MG63 (cell line): Measurements from ENCODE around the gene PDZRN4. TPM values are rescaled to one million over a fixed set of nuclear protein-coding genes. Genes with fewer than 3 reads are reported as not detected.

Experiments used
- DNase-seq: peaks from one replicate; pipeline ENCODE4 v3.0.0-alpha.2; 2020
- H3K27me3 ChIP-seq: fragments of 250-450 bp; sonication (Bioruptor Pico); 2 replicates; pipeline ENCODE4 v1.5.1; 2020; ENCODE audit warnings: mild to moderate bottlenecking, moderate library complexity
- H3K36me3 ChIP-seq: fragments of 250-450 bp; sonication (Bioruptor Pico); 2 replicates; pipeline ENCODE4 v1.5.1; 2020; ENCODE audit warnings: mild to moderate bottlenecking, moderate library complexity
- H3K4me3 ChIP-seq: fragments of 250-450 bp; sonication (Bioruptor Pico); 2 replicates; pipeline ENCODE4 v1.5.1; 2020; ENCODE audit warnings: mild to moderate bottlenecking, moderate library complexity
- H3K9me3 ChIP-seq: fragments of 250-450 bp; sonication (Bioruptor Pico); 2 replicates; pipeline ENCODE4 v1.5.1; 2020; ENCODE audit warnings: mild to moderate bottlenecking, moderate library complexity
- total RNA-seq: library from RNA; depleted of rRNA; stranded (reverse); fragments of >200 nt; shearing (Covaris generic); gene quantifications from 2 replicates; pipeline ENCODE4 v1.2.3, GENCODE V29; 2014; ENCODE audit warnings: low replicate concordance

Gene PDZRN4
- total RNA-seq, 1 experiment from 2014 or later: not detected

- Histone ChIP-seq H3K27me3 (no peaks in the 10 kb centered on the region), H3K36me3 (no peaks in the 10 kb centered on the region), H3K4me3 (no peak overlapping the region), H3K9me3 (no peaks in the 10 kb centered on the region)
- DNase-seq: no peak
These were observed 17.1 kb downstream of the PDZRN4 start for GRCh38 chr12:41205070-41205709.

GRCh38 chr12:41206298-41206697, 18.2 kb downstream of the PDZRN4 start:
- H3K9me3 ChIP-seq: no peaks in the 10 kb centered on the region
- H3K4me3 ChIP-seq: no peak overlapping the region
- H3K27me3 ChIP-seq: no peaks in the 10 kb centered on the region
- no peaks in the 10 kb centered on the region for H3K36me3 ChIP-seq
- DNase-seq: no peak

- no peaks in the 10 kb centered on the region; the same call in 1 of the 2 replicates for H3K27me3 ChIP-seq
- no peaks in the 10 kb centered on the region for H3K9me3 ChIP-seq
- DNase-seq: no peak
- H3K36me3 ChIP-seq: no peaks in the 10 kb centered on the region
- no peak overlapping the region for H3K4me3 ChIP-seq
These were observed 23.3 kb downstream of the PDZRN4 start for GRCh38 chr12:41211448-41211847.

- DNase-seq: no peak
- Histone ChIP-seq H3K4me3 (no peak overlapping the region), H3K9me3 (no peaks in the 10 kb centered on the region), H3K36me3 (no peaks in the 10 kb centered on the region), H3K27me3 (no peaks in the 10 kb centered on the region; the same call in 1 of the 2 replicates)
These were observed 24.5 kb downstream of the PDZRN4 start for GRCh38 chr12:41212625-41213024.

GRCh38 chr12:41213107-41213506, 25.0 kb downstream of the PDZRN4 start:
- H3K4me3 ChIP-seq: no peak overlapping the region
- H3K27me3 ChIP-seq: no peaks in the 10 kb centered on the region; the same call in 1 of the 2 replicates
- DNase-seq: no peak
- H3K9me3 ChIP-seq: no peaks in the 10 kb centered on the region
- H3K36me3 ChIP-seq: no peaks in the 10 kb centered on the region

- no peaks in the 10 kb centered on the region; the same call in 1 of the 2 replicates for H3K27me3 ChIP-seq
- H3K36me3 ChIP-seq: no peaks in the 10 kb centered on the region
- DNase-seq: no peak
- no peak overlapping the region for H3K4me3 ChIP-seq
- no peaks in the 10 kb centered on the region for H3K9me3 ChIP-seq
These were observed 25.5 kb downstream of the PDZRN4 start for GRCh38 chr12:41213648-41214047.

GRCh38 chr12:41217727-41218126, 29.6 kb downstream of the PDZRN4 start:
- Histone ChIP-seq H3K36me3 (no peaks in the 10 kb centered on the region), H3K4me3 (no peak overlapping the region), H3K9me3 (no peaks in the 10 kb centered on the region), H3K27me3 (no peaks in the 10 kb centered on the region; the same call in 1 of the 2 replicates)
- DNase-seq: no peak

- no peak for DNase-seq
- Histone ChIP-seq H3K9me3 (no peaks in the 10 kb centered on the region), H3K4me3 (no peak overlapping the region), H3K27me3 (no peaks in the 10 kb centered on the region), H3K36me3 (no peaks in the 10 kb centered on the region)
These were observed 32.8 kb downstream of the PDZRN4 start for GRCh38 chr12:41220931-41221330.

GRCh38 chr12:41221491-41221890, 33.4 kb downstream of the PDZRN4 start:
- H3K36me3 ChIP-seq: no peaks in the 10 kb centered on the region
- no peak for DNase-seq
- H3K27me3 ChIP-seq: no peaks in the 10 kb centered on the region
- H3K4me3 ChIP-seq: no peak overlapping the region
- H3K9me3 ChIP-seq: no peaks in the 10 kb centered on the region

- DNase-seq: no peak
These were observed 35.5 kb downstream of the PDZRN4 start for GRCh38 chr12:41223600-41223999.

GRCh38 chr12:41224066-41224465, 35.9 kb downstream of the PDZRN4 start:
- H3K4me3 ChIP-seq: no peak overlapping the region
- H3K27me3 ChIP-seq: no peaks in the 10 kb centered on the region
- DNase-seq: no peak
- H3K36me3 ChIP-seq: no peaks in the 10 kb centered on the region
- no peaks in the 10 kb centered on the region for H3K9me3 ChIP-seq

More at GRCh38 chr12:41223600-41223999, 35.5 kb downstream of the PDZRN4 start:
- Histone ChIP-seq H3K27me3 (no peaks in the 10 kb centered on the region), H3K4me3 (no peak overlapping the region), H3K9me3 (no peaks in the 10 kb centered on the region), H3K36me3 (no peaks in the 10 kb centered on the region)

GRCh38 chr12:41225179-41225578, 37.1 kb downstream of the PDZRN4 start:
- Histone ChIP-seq H3K27me3 (no peaks in the 10 kb centered on the region), H3K9me3 (no peaks in the 10 kb centered on the region)
- no peak for DNase-seq

GRCh38 chr12:41228066-41228820, 40.1 kb downstream of the PDZRN4 start:
- Histone ChIP-seq H3K27me3 (no peaks in the 10 kb centered on the region), H3K36me3 (no peaks in the 10 kb centered on the region), H3K4me3 (no peak overlapping the region), H3K9me3 (no peaks in the 10 kb centered on the region)
- no peak for DNase-seq

More at GRCh38 chr12:41225179-41225578, 37.1 kb downstream of the PDZRN4 start:
- H3K4me3 ChIP-seq: no peak overlapping the region
- H3K36me3 ChIP-seq: no peaks in the 10 kb centered on the region

- Histone ChIP-seq H3K27me3 (no peaks in the 10 kb centered on the region), H3K36me3 (no peaks in the 10 kb centered on the region), H3K9me3 (no peaks in the 10 kb centered on the region), H3K4me3 (no peak overlapping the region)
- DNase-seq: no peak
These were observed 42.6 kb downstream of the PDZRN4 start for GRCh38 chr12:41230756-41231155.

GRCh38 chr12:41234692-41235091, 46.6 kb downstream of the PDZRN4 start:
- DNase-seq: no peak
- Histone ChIP-seq H3K27me3 (no peaks in the 10 kb centered on the region), H3K9me3 (no peaks in the 10 kb centered on the region), H3K36me3 (no peaks in the 10 kb centered on the region), H3K4me3 (no peak overlapping the region)

GRCh38 chr12:41242603-41243002, 54.5 kb downstream of the PDZRN4 start:
- no peak for DNase-seq
- Histone ChIP-seq H3K4me3 (no peak overlapping the region), H3K36me3 (no peaks in the 10 kb centered on the region), H3K9me3 (no peaks in the 10 kb centered on the region), H3K27me3 (no peaks in the 10 kb centered on the region)

- Histone ChIP-seq H3K27me3 (no peaks in the 10 kb centered on the region), H3K4me3 (no peak overlapping the region), H3K36me3 (no peaks in the 10 kb centered on the region), H3K9me3 (no peaks in the 10 kb centered on the region)
- no peak for DNase-seq
These were observed 60.3 kb downstream of the PDZRN4 start for GRCh38 chr12:41248391-41248790.

GRCh38 chr12:41250748-41251147, 62.6 kb downstream of the PDZRN4 start:
- Histone ChIP-seq H3K4me3 (no peak overlapping the region), H3K27me3 (no peaks in the 10 kb centered on the region), H3K36me3 (no peaks in the 10 kb centered on the region), H3K9me3 (no peaks in the 10 kb centered on the region)
- no peak for DNase-seq
